Activated naive CD4-positive, alpha-beta T cell treated with anti-CD3 and anti-CD28 coated beads, Interleukin-2, amount 50 U/mL, for 72 hours (primary cell): ENCODE measurements around the gene PTPRT. TPM values are rescaled to one million over a fixed set of nuclear protein-coding genes. Genes with fewer than 3 reads are reported as not detected.
"Not testable (repeated sequence)": the region's sequence is repeated elsewhere in the genome, so short reads cannot be mapped to it uniquely, and the experiment has no call there.

Source experiments
- ATAC-seq, 2 donors: fragments of 150-1000 bp; cut with Tn5 transposase; 2 replicates each; pipeline ENCODE4 v1.10.0; 2021; ENCODE audit warnings: mild to moderate bottlenecking in 2 of 2, moderate library complexity in 2 of 2
- DNase-seq, 2 donors: peaks; one replicate each; pipeline ENCODE4 v3.0.0; 2021 to 2022; ENCODE audit warnings: low spot score in 2 of 2
- H3K27ac Mint-ChIP-seq, 2 donors: one replicate each; pipeline ENCODE4 v1.8.0; 2022; ENCODE audit warnings: mild to moderate bottlenecking in 2 of 2, mixed read lengths in 2 of 2
- H3K36me3 Mint-ChIP-seq, 2 donors: one replicate each; pipeline ENCODE4 v1.8.0; 2022; ENCODE audit warnings: mixed read lengths in 2 of 2
- H3K9me3 Mint-ChIP-seq, 2 donors: one replicate each; pipeline ENCODE4 v1.8.0; 2022; ENCODE audit warnings: mixed read lengths in 2 of 2
- total RNA-seq, 2 donors: library from RNA; stranded (reverse); gene quantifications; one replicate each; pipeline ENCODE4 v1.2.3, GENCODE V29; 2022

The PTPRT gene
- total RNA-seq, 2 donors from 2014 or later = not detected

DNA sequence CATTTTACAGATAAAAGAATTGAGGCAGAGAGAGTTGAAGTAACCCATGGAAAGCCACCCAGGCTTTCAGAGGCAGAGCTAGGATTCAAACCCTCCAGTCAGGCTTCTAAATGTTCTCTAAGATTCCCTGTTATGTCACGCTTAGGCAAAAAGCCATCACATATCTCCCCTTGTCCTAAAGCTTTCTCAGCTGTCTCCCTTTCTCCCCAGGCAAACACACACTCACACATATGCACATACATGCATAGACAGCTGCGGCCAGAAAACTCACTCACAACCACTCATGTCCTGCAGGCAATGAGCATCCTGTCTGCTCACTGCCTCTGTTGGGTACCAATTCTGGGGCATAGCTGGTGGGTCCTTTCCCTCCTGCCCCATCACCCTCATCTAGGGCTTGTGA lies 975.6 kb downstream of the PTPRT start:
- ATAC-seq (no peak), DNase-seq (no peak)
- no peak overlapping the region for H3K27ac Mint-ChIP-seq
- peaks cover 0 to 14% of the 10 kb centered on the region in 2 donors for H3K9me3 Mint-ChIP-seq
- H3K36me3 Mint-ChIP-seq = no peaks in the 10 kb centered on the region

- Mint-ChIP-seq H3K36me3 (no peaks in the 10 kb centered on the region), H3K9me3 (peaks cover 0 to 17% of the 10 kb centered on the region in 2 donors), H3K27ac (no peak overlapping the region)
- ATAC-seq (no peak), DNase-seq (no peak)
Measured at GRCh38 chr20:42212391-42212790, 977.3 kb downstream of the PTPRT start.

DNA sequence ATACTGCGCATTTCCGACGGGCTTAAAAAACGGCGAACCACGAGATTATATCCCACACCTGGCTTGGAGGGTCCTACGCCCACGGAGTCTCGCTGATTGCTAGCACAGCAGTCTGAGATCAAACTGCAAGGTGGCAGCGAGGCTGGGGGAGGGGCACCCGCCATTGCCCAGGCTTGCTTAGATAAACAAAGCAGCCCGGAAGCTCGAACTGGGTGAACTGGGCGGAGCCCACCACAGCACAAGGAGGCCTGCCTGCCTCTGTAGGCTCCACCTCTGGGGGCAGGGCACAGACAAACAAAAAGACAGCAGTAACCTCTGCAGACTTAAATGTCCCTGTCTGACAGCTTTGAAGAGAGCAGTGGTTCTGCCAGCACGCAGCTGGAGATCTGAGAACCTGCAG lies 983.1 kb downstream of the PTPRT start:
- not testable (repeated sequence) for DNase-seq, H3K36me3 Mint-ChIP-seq, ATAC-seq

GRCh38 chr20:42204109-42204660 lies 985.5 kb downstream of the PTPRT start:
- ATAC-seq (no peak), DNase-seq (no peak)
- H3K9me3 Mint-ChIP-seq = peaks cover 0 to 10% of the 10 kb centered on the region in 2 donors
- H3K36me3 Mint-ChIP-seq = peaks cover 0 to 8% of the 10 kb centered on the region in 2 donors
- no peak overlapping the region for H3K27ac Mint-ChIP-seq

More for the DNA sequence above, 983.1 kb downstream of the PTPRT start:
- not testable (repeated sequence) for H3K27ac Mint-ChIP-seq, H3K9me3 Mint-ChIP-seq

- no peaks in the 10 kb centered on the region for H3K36me3 Mint-ChIP-seq
- no peak overlapping the region for H3K27ac Mint-ChIP-seq
- ATAC-seq (no peak), DNase-seq (no peak)
- peaks cover 0 to 9% of the 10 kb centered on the region in 2 donors for H3K9me3 Mint-ChIP-seq
Measured at GRCh38 chr20:42197599-42197998, 992.1 kb downstream of the PTPRT start.

DNA sequence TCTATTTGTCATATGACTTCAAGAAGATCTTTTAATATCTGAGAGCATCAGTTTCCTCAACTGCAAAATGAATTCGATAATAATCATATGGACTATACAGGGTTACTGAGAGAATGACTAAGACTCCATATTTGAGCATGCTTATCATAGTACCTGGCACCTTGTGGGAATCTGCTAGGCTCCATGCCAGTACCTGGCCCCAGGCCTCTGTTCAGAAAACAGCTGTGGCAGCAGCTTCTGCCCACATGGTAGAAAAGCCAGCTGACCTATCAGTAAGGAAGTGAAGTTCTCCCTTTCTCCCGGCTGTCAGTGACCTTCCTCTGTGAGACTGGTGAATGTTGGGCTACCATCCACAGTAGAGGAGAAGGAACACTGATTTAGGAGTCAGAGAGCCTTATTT lies 996.6 kb downstream of the PTPRT start:
- peaks cover 0 to 2% of the 10 kb centered on the region in 2 donors for H3K36me3 Mint-ChIP-seq
- no peak for DNase-seq
- H3K27ac Mint-ChIP-seq = no peak overlapping the region
- ATAC-seq = no peak
- H3K9me3 Mint-ChIP-seq = peaks cover 3 to 4% of the 10 kb centered on the region in 2 donors

DNA sequence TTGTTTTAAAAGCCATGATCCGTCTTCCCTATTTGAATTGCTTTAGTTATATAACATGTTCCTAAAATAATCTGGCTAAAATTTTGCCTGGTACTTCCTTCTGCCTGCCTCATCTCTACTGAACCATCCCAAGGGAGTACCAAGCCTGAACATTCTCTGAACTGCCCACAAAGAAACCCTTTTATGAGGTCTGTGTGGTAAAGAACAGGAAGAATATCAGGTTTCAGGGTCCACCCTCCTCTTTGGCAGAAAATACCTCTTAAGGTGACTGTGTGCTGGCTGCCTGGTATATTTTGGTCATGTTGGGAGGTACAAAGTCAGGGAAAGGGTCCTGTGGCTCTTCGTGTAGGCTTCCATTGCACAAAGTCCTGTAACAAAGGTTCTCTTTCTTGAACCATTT lies 997.4 kb downstream of the PTPRT start:
- Mint-ChIP-seq H3K9me3 (peaks cover 3 to 4% of the 10 kb centered on the region in 2 donors), H3K27ac (no peak overlapping the region), H3K36me3 (peaks cover 0 to 5% of the 10 kb centered on the region in 2 donors)
- DNase-seq = no peak
- no peak for ATAC-seq

- H3K27ac Mint-ChIP-seq = no peak overlapping the region
- peaks cover 3 to 4% of the 10 kb centered on the region in 2 donors for H3K9me3 Mint-ChIP-seq
- DNase-seq = no peak
- H3K36me3 Mint-ChIP-seq = peaks cover 0 to 5% of the 10 kb centered on the region in 2 donors
- ATAC-seq = no peak
Measured at GRCh38 chr20:42191140-42191860, 998.4 kb downstream of the PTPRT start.

DNA sequence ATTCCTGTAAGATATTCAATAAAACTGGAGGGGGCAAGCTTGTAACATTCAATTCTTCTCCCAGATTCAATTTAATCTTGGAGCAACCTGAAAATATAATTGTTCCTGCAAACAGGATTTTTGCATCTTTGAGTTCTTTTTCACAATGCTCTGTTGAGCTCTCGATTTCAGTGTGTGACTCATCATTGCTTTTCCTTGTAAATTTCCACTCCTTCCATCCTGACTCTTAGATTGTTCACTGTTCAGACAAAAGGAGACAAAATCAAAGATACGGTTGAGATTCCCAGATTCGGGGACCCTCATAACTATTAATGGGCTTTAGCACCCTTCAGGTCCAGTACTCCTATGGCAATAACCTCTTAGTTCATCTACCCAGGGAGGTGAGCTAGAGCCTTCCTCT lies 999.6 kb downstream of the PTPRT start:
- Mint-ChIP-seq H3K9me3 (peaks cover 6 to 7% of the 10 kb centered on the region in 2 donors), H3K36me3 (peaks cover 0 to 5% of the 10 kb centered on the region in 2 donors), H3K27ac (no peak overlapping the region)
- ATAC-seq (no peak), DNase-seq (no peak)

GRCh38 chr20:42186337-42186736 lies 1003.4 kb downstream of the PTPRT start:
- H3K9me3 Mint-ChIP-seq = peaks cover 6 to 8% of the 10 kb centered on the region in 2 donors
- H3K36me3 Mint-ChIP-seq = peaks cover 0 to 5% of the 10 kb centered on the region in 2 donors
- H3K27ac Mint-ChIP-seq = no peak overlapping the region
- DNase-seq (no peak), ATAC-seq (no peak)

DNA sequence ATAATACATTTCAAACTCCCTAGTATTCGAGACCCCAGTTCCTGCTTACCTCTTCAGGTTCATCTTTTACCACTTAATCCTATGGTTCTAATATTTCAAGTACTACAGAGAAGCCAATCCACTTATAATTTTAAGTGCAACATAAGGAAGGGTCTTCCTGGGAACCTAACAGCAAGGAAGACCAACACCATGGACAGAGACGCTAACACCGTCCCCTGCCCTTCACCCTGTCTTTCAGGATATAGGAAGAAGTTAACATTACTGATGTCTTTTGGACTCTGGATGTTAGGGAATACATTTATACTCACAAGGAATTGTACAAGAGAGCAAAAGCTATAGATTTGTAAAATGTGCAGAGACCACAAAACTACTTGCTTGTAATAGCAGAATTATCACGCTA lies 1006.6 kb downstream of the PTPRT start:
- DNase-seq (no peak), ATAC-seq (no peak)
- peaks cover 0 to 3% of the 10 kb centered on the region in 2 donors for H3K36me3 Mint-ChIP-seq
- H3K9me3 Mint-ChIP-seq = peaks cover 6 to 8% of the 10 kb centered on the region in 2 donors
- no peak overlapping the region for H3K27ac Mint-ChIP-seq

DNA sequence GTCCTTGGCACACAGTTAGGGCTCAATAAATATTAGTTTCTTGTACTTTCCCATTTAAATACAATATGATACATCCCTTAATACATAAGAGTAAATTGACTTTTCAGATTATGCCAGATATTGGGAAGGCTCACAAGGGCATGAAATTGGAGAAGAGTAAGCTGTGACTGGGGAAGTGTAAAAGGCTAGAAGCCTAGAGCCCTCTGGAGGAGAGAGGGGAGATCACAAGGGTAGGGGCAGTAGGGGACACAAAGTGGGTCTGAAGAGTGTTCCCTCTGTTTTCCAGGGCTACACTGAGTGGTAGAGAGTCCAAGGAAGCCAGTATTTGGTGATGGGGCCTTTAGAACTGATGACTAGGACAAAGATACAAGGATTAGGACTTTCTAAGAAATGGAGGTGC lies 1008.6 kb downstream of the PTPRT start:
- Mint-ChIP-seq H3K9me3 (peaks cover 3 to 8% of the 10 kb centered on the region in 2 donors), H3K27ac (no peak overlapping the region), H3K36me3 (no peaks in the 10 kb centered on the region)
- no peak for ATAC-seq
- DNase-seq = no peak

- DNase-seq (no peak), ATAC-seq (no peak)
- no peaks in the 10 kb centered on the region for H3K36me3 Mint-ChIP-seq
- H3K9me3 Mint-ChIP-seq = peaks cover 0 to 4% of the 10 kb centered on the region in 2 donors
- H3K27ac Mint-ChIP-seq = no peak overlapping the region
Measured at GRCh38 chr20:42179768-42180167, 1009.9 kb downstream of the PTPRT start.

GRCh38 chr20:42173440-42173839 lies 1016.3 kb downstream of the PTPRT start:
- ATAC-seq (no peak), DNase-seq (no peak)
- Mint-ChIP-seq H3K9me3 (peaks cover 0 to 7% of the 10 kb centered on the region in 2 donors), H3K27ac (no peak overlapping the region), H3K36me3 (no peaks in the 10 kb centered on the region)

DNA sequence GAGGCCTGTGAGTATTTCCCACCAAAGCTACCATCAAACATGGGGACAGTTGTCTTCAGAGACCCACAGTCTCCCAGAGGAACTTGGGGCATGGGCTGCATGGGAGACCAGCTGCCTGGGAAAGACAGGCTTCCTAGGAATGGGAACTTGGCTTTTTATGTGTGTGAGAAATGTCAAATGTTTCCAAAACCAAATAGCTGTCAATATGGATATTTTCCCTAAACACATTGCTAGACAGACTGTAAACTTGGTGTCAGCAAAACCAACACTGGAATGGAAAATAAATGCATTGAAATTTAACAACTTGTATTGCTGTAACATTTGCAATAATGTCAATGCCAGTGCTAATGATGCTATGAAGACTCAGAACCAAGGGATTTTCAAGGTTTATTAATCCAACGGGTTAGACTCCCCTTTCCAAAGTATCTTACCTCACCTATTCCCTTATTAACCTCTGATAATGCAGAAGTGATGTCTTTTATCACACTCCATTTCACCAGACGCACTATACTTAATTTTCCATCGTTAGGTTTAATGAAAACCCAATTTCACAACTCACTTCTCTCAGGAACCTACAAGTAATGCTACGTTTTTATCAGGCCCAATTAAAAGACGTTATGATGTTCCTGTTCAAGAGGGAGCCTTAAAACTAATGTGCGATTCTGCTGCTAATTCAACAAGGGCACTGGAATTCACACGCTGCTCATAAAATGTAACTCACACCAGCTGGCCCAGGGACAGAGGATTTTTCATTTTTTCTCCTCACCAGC lies 1025.4 kb downstream of the PTPRT start:
- Mint-ChIP-seq H3K36me3 (no peaks in the 10 kb centered on the region), H3K9me3 (peaks cover 4 to 9% of the 10 kb centered on the region in 2 donors), H3K27ac (no peak overlapping the region)
- no peak for DNase-seq
- no peak for ATAC-seq

- H3K9me3 Mint-ChIP-seq = peaks cover 8 to 9% of the 10 kb centered on the region in 2 donors
- no peak for ATAC-seq
- no peak overlapping the region for H3K27ac Mint-ChIP-seq
- no peaks in the 10 kb centered on the region for H3K36me3 Mint-ChIP-seq
- DNase-seq = no peak
Measured at GRCh38 chr20:42161228-42161829, 1028.4 kb downstream of the PTPRT start.

DNA sequence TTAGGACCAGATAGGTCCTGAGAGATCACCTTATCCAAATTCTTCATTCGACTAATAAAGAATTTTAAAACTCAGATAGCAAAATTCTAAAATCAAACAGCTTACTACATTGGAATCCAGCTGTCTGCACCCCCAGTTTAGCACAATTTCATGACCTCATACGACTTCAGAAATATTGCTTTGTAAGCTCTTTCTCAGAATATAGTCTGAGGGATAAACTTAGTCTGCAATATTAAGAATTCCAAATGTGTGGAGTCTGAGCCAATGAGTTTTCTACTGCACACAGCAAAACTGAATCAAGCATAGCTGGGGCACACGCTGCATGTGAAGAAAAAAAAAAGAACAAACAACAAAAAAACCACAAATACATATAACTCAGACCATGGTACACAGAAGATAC lies 1029.9 kb downstream of the PTPRT start:
- ATAC-seq (no peak), DNase-seq (no peak)
- H3K27ac Mint-ChIP-seq = no peak overlapping the region
- no peaks in the 10 kb centered on the region for H3K36me3 Mint-ChIP-seq
- H3K9me3 Mint-ChIP-seq = peaks cover 9 to 15% of the 10 kb centered on the region in 2 donors
